IPS DF 4.7 (cell line): ENCODE data around the gene ZBED1.
"Not testable (repeated sequence)": the region's sequence is repeated elsewhere in the genome, so short reads cannot be mapped to it uniquely, and the experiment has no call there.

Source experiments
- DNase-seq: peaks from one replicate; pipeline ENCODE4 v3.0.0-alpha.2; 2013; ENCODE audit warnings: low spot score; ENCODE audit errors: extremely low read depth

ZBED1 gene

DNA sequence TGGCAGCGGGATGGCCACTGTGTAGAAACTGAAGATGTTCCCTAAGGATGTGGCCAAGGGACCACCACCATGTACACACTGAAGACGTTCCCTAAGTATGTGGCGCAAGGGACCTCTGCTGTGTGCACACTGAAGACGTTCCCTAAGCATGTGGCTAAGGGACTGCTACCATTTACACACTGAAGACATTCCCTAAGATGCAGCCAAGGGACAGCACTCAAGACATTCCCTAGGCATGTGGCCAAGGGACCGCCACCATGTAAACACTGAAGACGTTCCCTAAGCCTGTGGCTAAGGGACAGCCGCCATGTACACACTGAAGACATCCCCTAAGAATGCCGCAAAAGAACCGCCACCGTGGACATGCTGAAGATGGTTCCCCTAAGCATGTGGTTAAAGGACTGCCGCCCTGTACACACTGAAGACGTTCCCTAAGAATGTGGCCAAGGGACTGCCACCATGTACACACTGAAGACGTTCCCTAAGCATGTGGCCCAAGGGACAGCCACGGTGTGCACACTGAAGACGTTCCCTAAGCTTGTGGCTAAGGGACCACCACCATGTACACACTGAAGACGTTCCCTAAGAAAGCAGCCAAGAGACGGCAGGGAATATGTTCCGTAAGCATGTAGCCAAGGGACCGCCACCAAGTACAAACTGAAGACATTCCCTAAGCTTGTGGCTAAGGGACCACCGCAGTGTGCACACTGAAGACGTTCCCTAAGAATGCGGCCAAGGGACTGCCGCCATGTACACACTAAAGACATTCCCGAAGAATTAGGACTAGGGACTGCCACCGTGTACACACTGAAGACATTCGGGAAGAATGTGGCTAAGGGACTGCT is 43.3 kb downstream of the ZBED1 start:
- DNase-seq: no peak

- DNase-seq: not testable (repeated sequence)
Measured at GRCh38 chrX:2456091-2456490, 44.7 kb downstream of the ZBED1 start.

- DNase-seq: not testable (repeated sequence)
Measured at GRCh38 chrX:2454620-2455019, 46.2 kb downstream of the ZBED1 start.

- no peak for DNase-seq
Measured at GRCh38 chrX:2452799-2453198, 48.0 kb downstream of the ZBED1 start.

GRCh38 chrX:2452317-2452784 is 48.4 kb downstream of the ZBED1 start:
- DNase-seq: no peak

DNA sequence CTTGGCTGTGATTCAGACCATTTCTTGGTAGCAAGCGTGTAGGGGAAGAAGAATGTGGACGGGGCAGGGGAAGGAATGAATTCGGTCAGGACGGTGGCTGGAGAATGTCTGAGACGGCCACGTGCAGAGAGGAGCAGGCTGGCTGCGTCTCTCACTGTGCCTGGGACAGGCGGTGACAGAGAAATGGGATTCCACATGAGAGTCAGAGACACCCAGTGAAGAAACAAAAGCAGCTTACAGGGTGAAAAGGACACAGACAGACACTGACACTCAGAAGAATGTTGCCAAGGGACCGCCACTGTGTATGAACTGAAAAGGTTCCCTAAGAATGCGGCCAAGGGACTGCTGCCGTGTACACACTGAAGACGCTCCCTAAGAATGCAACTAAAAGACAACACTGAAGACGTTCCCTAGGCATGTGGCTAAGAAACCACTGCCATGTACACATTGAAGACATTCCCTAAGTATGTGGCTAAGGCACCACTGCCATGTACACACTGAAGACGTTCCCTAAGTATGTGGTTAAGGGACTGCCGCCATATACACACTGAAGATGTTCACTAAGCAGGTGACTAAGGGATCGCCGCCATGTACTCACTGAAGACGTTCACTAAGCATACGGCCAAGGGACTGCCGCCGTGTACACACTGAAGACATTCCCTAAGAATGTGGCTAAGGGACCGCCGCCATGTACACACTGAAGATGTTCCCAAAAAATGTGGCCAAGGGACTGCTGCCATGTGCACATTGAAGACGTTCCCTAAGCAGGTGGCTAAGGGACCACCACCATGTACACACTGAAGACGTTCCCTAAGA is 49.1 kb downstream of the ZBED1 start:
- no peak for DNase-seq

GRCh38 chrX:2450681-2451080 is 50.1 kb downstream of the ZBED1 start:
- DNase-seq: no peak

GRCh38 chrX:2449135-2449886 is 51.5 kb downstream of the ZBED1 start:
- no peak for DNase-seq

- no peak for DNase-seq
Measured at GRCh38 chrX:2447484-2447883, 53.3 kb downstream of the ZBED1 start.

DNA sequence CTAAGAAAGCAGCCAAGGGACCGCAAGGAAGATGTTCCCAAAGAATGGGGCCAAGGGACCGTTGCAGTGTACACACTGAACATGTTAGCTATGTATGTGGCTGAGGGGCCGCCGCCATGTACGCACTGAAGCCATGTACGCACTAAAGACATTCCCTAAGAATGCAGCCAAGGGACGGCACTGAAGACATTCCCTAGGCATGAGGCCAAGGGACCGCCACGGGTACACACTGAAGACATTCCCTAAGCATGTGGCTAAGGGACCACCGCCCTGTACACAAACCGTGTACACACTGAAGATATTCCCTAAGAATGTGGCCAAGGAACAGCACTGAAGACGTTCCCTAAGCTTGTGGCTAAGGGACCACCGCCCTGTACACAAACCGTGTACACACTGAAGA is 54.0 kb downstream of the ZBED1 start:
- no peak for DNase-seq

DNA sequence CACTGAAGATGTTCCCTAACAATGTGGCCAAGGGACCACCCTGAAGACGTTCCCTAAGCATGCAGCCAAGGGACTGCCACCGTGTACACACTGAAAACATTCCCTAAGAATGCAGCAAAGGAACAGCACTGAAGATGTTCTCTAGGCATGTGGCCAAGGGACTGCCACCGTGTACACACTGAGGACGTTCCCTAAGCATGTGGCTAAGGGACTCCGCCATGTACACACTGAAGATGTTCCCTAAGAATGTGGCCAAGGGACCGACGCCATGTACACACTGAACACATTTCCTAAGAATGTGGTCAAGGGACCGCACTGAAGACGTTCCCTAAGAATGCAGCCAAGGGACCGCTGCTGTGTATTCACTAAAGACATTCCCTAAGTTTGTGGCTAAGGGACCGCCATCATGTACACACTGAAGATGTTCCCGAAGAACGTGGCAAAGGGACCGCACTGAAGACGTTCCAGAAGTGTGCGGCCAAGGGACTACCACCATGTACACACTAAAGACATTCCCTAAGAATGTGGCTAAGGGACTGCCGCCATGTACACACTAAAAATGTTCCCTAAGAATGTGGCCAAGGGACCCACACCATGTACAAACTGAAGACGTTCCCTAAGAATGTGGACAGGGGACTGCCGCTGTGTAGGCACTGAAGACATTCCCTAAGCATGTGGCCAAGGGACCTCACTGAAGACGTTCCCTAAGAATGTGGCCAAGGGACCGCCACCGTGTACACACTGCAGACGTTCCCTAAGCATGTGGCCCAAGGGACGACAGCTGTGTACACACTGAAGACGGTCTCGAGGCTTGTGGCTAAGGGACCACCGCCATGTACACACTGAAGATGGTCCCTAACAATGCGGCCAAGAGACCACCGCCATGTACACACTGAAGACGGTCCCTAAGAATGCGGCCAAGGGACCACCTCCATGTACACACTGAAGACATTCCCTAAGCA is 54.8 kb downstream of the ZBED1 start:
- no peak for DNase-seq

DNA sequence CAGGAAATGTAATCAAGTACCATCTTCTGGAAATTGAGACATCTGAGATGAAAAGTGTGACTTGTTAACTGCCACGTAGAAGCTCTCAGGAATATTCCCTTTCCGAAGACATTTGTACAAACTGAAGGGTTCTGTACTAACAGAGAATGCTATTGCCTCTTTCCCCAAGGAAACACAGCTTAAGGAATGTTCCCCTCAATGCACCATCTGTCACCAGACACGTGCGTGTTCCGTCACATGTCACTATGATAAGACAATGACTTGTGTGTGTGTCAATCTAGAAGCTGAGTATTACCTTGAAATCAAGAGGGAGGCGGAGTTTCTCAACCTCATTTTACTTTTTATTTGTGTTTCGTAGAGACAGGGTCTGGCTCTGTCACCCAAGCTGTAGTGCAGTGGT is 58.1 kb downstream of the ZBED1 start:
- DNase-seq: no peak

GRCh38 chrX:2441466-2441865 is 59.3 kb downstream of the ZBED1 start:
- DNase-seq: no peak

- no peak for DNase-seq
Measured at GRCh38 chrX:2439613-2440012, 61.2 kb downstream of the ZBED1 start.
